GM10847 (cell line): ENCODE results near the gene KTN1.

ENCODE experiments used
- POLR2A ChIP-seq: IDR thresholded peaks from 2 replicates; pipeline ENCODE4 v1.6.1; 2011; ENCODE audit not compliant: insufficient read length; ENCODE audit errors: extremely low read depth

Gene KTN1

DNA sequence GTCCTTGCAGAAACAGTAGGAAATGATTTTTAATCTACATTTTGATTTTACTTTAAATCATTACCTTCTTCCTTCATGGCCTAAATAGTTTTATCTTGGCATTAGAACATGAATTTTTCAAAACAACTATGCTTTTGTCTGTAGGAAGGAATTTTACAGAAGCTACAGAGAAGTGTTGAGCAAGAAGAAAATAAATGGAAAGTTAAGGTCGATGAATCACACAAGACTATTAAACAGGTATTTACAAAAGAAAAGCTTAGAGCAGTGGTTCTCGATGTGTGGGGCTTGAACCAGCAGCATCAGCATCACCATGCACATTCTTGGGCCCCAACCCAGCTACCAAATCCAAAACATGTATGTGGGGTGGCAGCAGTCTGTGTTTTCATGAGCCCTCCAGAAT is 91.6 kb downstream of the KTN1 start:
- TF ChIP-seq POLR2A: no peak

- TF ChIP-seq POLR2A: no peak
Observed at GRCh38 chr14:55673048-55673447, 93.0 kb downstream of the KTN1 start.

GRCh38 chr14:55681096-55681495 is 101.1 kb downstream of the KTN1 start:
- no peak for TF ChIP-seq POLR2A

DNA sequence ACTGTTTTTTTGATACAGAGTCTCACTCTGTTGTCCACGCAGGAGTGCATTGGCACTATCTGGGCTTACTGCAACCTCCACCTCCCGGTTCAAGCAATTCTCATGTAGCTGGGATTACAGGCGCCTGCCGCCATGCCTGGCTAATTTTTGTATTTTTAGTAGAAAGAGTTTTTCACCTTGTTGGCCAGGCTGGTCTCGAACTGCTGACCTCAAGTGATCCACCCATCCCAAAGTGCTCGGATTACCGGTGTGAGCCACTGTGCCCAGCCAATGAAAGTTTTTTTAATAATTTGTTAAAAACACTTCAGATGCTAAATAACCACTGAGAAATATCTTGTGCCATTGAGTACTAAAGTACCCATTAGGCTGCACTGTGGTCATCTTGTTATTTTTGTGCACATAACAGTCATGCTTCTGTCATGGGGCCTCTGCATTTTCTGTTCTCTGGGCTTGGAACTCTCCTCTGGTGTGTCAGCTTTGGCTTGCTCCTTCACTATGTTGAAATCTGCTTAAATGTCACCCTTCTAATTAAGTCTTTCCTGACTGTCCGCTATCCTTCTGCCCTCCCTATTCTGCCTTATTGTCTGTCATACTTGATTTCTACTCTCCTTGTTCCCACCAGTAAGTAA is 105.1 kb downstream of the KTN1 start:
- TF ChIP-seq POLR2A: no peak

- TF ChIP-seq POLR2A: no peak
Observed at GRCh38 chr14:55686713-55687112, 106.7 kb downstream of the KTN1 start.

GRCh38 chr14:55688566-55688965 is 108.6 kb downstream of the KTN1 start:
- TF ChIP-seq POLR2A: no peak

DNA sequence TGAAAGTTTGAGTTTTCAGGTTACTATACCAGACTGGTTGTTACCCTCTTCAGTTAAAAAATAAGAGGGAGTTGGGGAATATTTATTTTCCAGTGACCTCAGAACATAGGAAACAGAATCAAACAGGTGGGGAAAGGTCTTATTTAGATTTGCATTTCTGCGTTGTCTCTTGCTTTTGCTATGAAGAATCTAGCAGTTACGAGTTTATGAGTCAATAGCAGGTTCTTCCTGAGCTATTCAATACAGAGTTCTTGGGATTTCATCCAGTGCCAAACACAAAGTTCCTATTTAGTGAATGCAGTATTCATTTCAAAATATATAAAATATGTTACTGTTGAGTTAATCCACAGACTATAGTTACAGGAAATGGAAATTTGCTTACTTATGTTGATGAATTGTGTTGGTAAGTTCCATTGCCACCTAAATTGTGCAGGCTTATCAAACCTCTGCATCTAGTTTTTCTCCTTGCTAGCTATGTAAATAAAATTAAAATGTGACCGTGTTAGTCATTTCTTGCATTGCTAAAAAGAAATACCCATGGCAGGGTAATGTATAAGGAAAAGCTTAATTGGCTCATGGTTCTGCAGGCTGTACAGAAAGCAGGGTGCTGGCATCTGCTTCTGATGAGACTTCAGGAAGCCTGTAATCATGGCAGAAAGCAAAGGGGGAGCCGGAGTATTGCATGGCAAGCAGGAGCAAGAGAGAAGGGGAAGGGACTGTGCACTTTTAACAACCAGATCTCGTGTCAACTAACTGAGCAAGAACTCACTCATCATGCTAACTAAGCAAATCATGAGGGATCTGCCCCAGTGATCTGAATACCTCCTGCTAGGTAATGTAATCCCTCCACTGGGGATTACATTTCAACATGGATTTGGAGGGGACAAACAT is 110.2 kb downstream of the KTN1 start:
- TF ChIP-seq POLR2A: no peak

DNA sequence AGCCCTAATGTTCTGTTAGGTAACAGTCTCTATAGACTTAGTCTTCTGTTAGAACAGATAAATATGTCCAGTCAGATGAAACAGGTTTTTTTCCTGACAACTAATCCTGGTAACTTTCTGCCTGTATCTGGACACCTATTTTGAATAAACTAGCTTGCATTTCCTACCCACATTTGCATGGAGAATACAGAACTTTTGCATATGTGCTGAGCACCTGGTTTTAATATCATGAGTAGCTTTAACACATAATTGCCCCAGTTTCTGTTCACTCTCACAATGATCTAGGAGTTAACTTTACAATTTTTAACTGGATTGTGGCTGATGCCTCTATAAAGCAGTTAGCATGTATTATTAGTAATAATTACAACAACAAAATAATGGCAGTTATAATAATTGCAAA is 111.7 kb downstream of the KTN1 start:
- TF ChIP-seq POLR2A: no peak

DNA sequence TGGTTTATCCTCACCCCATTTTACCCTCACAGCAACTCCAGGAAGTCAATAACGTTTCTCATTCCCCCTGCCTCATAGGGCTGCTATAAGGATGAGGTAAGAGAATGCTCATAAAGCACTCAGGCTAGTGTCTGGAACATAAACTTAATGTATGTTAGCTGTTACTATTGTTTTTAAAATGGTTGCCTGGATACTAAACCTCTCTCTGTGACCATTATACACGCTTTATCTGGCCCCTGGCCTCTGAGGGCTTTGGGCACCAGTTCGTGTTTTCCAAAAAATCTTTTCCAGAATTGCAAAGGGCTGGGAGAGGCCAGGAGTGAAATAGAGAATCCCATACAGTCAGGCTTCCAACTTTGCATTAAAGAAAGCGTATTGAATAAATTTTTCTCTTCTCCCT is 113.9 kb downstream of the KTN1 start:
- no peak for TF ChIP-seq POLR2A

- TF ChIP-seq POLR2A: no peak
Observed at GRCh38 chr14:55697414-55697861, 117.4 kb downstream of the KTN1 start.

DNA sequence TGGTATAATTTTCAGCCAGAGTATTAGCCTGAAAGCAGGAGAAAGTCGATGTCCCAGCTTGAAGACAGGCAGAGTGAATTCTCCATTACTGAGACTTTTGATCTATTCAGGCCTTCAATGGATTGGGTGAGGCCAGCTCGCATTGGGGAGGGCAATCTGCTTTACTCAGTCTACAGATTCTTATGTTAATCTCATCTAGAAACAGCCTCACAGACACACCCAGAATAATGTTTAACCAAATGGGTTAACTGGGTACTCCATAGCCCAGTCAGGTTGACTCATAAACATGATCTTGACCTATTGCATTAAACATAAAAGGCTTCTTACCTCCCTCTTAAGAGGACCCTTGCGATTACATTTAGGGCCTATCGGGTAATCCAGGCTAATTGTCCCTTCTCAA is 118.0 kb downstream of the KTN1 start:
- TF ChIP-seq POLR2A: no peak

- no peak for TF ChIP-seq POLR2A
Observed at GRCh38 chr14:55699131-55700057, 119.4 kb downstream of the KTN1 start.

DNA sequence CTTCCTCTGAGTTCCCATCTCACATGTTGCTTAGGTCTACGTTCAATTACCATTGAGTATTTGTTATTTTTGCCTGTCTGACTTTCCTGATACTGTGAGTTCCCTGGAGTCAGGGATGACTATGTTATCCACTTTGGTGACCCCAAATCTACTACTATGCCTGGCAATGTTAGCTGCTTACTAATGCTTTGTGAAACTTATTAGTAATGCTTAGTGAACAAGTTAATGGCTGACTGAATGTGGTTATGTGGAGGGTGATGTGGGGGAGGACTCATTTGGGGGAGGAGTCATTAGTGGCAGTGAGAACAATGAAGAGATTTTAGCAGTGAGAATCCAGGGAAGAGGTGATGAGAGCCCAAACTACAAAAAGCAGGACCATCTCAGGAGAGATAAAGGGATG is 121.6 kb downstream of the KTN1 start:
- TF ChIP-seq POLR2A: no peak

DNA sequence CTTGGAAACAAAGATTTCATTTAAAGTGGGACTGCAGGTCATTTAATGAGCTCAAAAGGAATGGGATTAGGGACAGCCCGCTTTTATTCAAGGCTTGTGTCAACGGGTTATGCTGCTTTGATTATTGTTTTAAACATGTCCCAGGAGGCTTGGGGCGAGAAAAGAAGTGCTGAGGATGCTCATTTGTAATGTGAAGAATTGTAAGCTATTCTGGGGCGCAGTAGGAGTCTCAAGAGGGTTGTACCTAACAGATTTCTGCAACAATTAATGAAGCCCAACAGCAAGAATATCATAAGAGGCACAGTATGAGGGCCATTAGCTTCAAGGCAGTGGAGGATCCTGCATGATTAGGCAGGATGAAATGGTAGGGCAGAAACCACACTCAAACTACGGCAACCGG is 122.5 kb downstream of the KTN1 start:
- no peak for TF ChIP-seq POLR2A

- TF ChIP-seq POLR2A: no peak
Observed at GRCh38 chr14:55704654-55705053, 124.6 kb downstream of the KTN1 start.
